ENCODE results near the gene RIN3. TPM values are rescaled to one million over a fixed set of nuclear protein-coding genes. Genes with fewer than 3 reads are reported as not detected.

The RIN3 gene
- total RNA-seq, 1 experiment from 2014 or later: 10.9 TPM

GRCh38 chr14:92502541-92503286 lies 10.9 kb upstream of the RIN3 start:
- H3K27ac ChIP-seq (ENCODE audit: low read length): no peak overlapping the region

More at GRCh38 chr14:92502541-92503286, 10.9 kb upstream of the RIN3 start:
- Histone ChIP-seq H3K27me3 (ENCODE audit: control insufficient read depth, insufficient read depth, low read length) (no peaks in the 10 kb centered on the region), H3K9me3 (ENCODE audit: control insufficient read depth, insufficient read depth, low read depth, low read length) (no peaks in the 10 kb centered on the region), H3K4me1 (ENCODE audit: control insufficient read depth, insufficient read depth, low read length) (peaks cover 5% of the 10 kb centered on the region; the same call in 1 of the 2 replicates), H3K36me3 (ENCODE audit: control insufficient read depth, insufficient read depth, low read length) (no peaks in the 10 kb centered on the region), H3K4me3 (ENCODE audit: low read depth in 2 of 2, low read length in 2 of 2) (no peak overlapping the region)
- POLR2A ChIA-PET: no interaction called here
- in situ Hi-C loops (cut with HindIII; ENCODE audit: low pct_unique_long_range_greater_than_20kb, low sequenced_read_pairs) (no loop called here), intact Hi-C loops (cut with micrococcal nuclease; ENCODE audit: unreplicated experiment) (no loop called here)
- DNase-seq (ENCODE audit: low read depth, low spot score) (no peak), ATAC-seq (no peak)
- CTCF ChIA-PET: no interaction called here
- TF ChIP-seq REST (IDR thresholded peaks at IDR 0.05; ENCODE audit: insufficient read depth in 1 of 2, low read depth in 2 of 2, low read length in 1 of 2): no peak
- TF ChIP-seq POLR2AphosphoS5 (IDR thresholded peaks at IDR 0.05; ENCODE audit: low read depth, low read length): no peak
- TF ChIP-seq SIN3A (IDR thresholded peaks at IDR 0.05; ENCODE audit: borderline replicate concordance, insufficient read depth, low read depth, low read length): no peak
- no peak for TF ChIP-seq TCF7L2 (IDR thresholded peaks at IDR 0.05; ENCODE audit: low read depth, low read length)
- TF ChIP-seq CTCF (IDR thresholded peaks at IDR 0.05): no peak
- no TSS peak for BruUV-seq (replicated peaks)

Measured in Panc1 (cell line).